ENCODE results near the gene LILRA6.

LILRA6 gene

DNA sequence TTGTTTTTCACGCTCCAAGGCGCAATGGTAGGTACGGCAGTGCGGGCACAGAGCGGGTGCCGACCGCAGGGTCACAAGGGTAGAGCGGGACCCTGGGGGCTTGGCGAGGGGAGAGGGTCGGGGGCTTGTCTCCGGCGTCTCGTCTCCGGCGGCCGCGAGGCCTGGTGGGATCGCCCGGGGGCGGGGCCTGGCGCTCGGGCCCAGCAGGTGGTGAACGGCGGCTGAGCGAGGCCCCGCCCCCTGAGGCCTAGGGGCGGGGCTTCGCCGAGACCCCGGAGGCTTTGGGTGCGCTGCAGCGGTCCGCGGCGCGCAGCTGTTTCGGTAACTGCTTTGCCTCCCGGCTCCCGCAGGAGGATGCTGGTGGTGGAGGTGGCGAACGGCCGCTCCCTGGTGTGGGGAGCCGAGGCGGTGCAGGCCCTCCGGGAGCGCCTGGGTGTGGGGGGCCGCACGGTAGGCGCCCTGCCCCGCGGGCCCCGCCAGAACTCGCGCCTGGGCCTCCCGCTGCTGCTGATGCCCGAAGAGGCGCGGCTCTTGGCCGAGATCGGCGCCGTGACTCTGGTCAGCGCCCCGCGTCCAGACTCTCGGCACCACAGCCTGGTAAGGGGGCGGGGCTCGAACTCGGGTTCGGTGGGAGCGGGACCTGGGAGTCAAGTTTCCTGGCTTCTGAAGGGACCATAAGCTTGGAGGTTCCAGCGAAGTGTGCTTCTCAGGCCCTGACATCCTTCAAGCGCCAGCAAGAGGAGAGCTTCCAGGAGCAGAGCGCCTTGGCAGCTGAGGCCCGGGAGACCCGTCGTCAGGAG is 51.4 kb downstream of the LILRA6 start, which contains the start of gene TSEN34:
TSS of gene TSEN34 (plus strand) at position 298 of the 800 bp plus-strand sequence. CDS start at position 355, 57 bp downstream.
- POLR2A ChIA-PET = interaction anchor here (1.0 to 4.4 kb wide), 4 partner anchors 11 to 54 kb away, joined by 5 to 102 read pairs (median 12); partner anchors contain the start of genes CNOT3 and RPS9
- TF ChIP-seq, protein P1, sequence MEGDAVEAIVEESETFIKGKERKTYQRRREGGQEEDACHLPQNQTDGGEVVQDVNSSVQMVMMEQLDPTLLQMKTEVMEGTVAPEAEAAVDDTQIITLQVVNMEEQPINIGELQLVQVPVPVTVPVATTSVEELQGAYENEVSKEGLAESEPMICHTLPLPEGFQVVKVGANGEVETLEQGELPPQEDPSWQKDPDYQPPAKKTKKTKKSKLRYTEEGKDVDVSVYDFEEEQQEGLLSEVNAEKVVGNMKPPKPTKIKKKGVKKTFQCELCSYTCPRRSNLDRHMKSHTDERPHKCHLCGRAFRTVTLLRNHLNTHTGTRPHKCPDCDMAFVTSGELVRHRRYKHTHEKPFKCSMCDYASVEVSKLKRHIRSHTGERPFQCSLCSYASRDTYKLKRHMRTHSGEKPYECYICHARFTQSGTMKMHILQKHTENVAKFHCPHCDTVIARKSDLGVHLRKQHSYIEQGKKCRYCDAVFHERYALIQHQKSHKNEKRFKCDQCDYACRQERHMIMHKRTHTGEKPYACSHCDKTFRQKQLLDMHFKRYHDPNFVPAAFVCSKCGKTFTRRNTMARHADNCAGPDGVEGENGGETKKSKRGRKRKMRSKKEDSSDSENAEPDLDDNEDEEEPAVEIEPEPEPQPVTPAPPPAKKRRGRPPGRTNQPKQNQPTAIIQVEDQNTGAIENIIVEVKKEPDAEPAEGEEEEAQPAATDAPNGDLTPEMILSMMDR (IDR thresholded peaks at IDR 0.05; ENCODE audit: control extremely low read depth, extremely low read depth, low read depth, missing control alignments) = no peak
- CTCF ChIA-PET = interaction anchor here (0.9 to 5.2 kb wide), 4 partner anchors 14 to 74 kb away, joined by 3 to 27 read pairs (median 12); no protein-coding TSS in a partner anchor
- DNase-seq (ENCODE audit: extremely low spot score) = peak; percentile 84

DNA sequence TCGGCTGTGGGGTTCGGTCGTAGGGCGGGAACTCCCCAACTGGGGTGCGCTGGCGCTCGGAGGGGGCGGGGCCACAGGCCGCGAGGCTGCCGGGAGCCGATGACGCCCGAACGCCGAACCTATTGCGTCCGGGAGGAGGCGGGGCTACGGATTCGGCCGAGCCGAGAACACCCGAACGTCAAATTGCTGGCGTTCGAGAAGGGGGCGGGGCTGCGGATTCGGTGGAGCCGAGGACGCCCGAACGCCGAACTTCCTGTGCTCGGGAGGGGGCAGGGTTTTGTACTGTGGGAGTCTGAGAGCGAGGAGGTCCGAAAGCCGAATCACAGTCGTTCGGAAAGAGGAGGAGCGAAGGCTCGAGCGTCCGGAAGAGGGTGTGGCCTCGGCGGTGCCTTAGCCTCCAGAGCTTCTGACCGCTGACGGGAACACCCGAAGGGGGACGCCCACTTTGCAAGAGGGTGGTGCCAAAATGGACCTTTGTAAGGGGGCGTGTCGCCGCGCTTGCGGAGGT is 52.0 kb downstream of the LILRA6 start:
- POLR2A ChIA-PET = interaction anchor here (1.0 to 4.4 kb wide), 4 partner anchors 11 to 53 kb away, joined by 5 to 102 read pairs (median 12); partner anchors contain the start of genes CNOT3 and RPS9
- CTCF ChIA-PET = interaction anchor here (1.0 to 5.2 kb wide), 3 partner anchors 14 to 75 kb away, joined by 3 to 27 read pairs (median 22); no protein-coding TSS in a partner anchor
- TF ChIP-seq, protein P1 (IDR thresholded peaks at IDR 0.05; ENCODE audit: control extremely low read depth, extremely low read depth, low read depth, missing control alignments) = no peak
- DNase-seq (ENCODE audit: extremely low spot score) = peak; percentile 91

DNA sequence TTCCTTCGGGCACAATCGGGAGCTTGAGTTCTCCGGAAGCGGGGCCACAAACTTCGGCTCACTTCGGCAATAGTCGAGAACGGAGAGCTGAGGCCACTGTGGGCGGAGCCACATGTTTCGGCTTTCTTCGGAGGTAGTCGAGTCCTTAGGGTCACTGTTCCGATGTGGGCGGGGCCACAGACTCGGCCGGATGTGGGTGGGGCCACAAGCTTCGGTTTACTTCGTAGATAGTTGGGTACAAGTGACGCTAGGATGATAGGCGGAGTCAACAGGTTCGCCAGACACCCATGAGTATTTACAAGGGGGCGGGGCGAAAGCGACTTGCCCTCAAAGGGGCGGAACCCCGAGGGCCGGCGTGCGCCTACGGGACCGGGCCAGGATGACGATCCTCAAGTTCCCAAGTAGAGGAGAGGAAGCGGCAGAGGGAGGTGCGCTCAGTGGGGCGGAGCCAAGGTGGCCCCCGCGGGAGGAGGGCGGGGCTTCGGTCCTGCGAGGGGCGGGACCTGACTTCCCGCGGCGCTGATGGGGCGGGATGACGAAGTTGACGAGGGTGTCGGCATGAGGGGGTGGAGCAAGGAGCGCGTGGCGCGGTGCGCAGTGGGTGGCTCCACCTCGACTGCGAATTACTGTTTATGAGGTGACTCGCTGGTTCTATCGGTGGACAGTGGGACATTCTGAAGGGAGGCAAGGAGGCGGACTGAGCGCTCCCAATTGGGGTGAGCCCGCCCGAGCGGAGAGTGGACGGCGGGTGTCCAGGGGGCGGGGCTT is 52.7 kb downstream of the LILRA6 start:
- POLR2A ChIA-PET = interaction anchor here (0.6 to 4.4 kb wide), 13 partner anchors 12 to 1410 kb away, joined by 3 to 102 read pairs (median 5); partner anchors contain the start of genes CNOT3, PRPF31, RPS9 and TFPT
- peak; percentile 96 for DNase-seq (ENCODE audit: extremely low spot score)
- CTCF ChIA-PET = interaction anchor here (0.8 to 5.2 kb wide), 12 partner anchors 9 to 76 kb away, joined by 3 to 27 read pairs (median 6); partner anchors contain the start of gene TMC4
- TF ChIP-seq, protein P1 (IDR thresholded peaks at IDR 0.05; ENCODE audit: control extremely low read depth, extremely low read depth, low read depth, missing control alignments) = no peak

GRCh38 chr19:54189145-54189734 is 53.4 kb downstream of the LILRA6 start, which contains the start of gene MBOAT7:
Gene MBOAT7, minus strand, starts transcription at chr19:54189580. Its CDS starts 1,072 bp downstream, at chr19:54188508.
- POLR2A ChIA-PET = interaction anchor here (0.6 to 4.4 kb wide), 10 partner anchors 12 to 1411 kb away, joined by 3 to 102 read pairs (median 4); partner anchors contain the start of genes CNOT3, PRPF31, RPS9 and TFPT
- DNase-seq (ENCODE audit: extremely low spot score) = peak; percentile 81
- TF ChIP-seq, protein P1 (IDR thresholded peaks at IDR 0.05; ENCODE audit: control extremely low read depth, extremely low read depth, low read depth, missing control alignments) = peak; percentile 53
- CTCF ChIA-PET = interaction anchor here (0.8 to 5.2 kb wide), 13 partner anchors 9 to 77 kb away, joined by 3 to 27 read pairs (median 5); partner anchors contain the start of genes LENG1 and TMC4

DNA sequence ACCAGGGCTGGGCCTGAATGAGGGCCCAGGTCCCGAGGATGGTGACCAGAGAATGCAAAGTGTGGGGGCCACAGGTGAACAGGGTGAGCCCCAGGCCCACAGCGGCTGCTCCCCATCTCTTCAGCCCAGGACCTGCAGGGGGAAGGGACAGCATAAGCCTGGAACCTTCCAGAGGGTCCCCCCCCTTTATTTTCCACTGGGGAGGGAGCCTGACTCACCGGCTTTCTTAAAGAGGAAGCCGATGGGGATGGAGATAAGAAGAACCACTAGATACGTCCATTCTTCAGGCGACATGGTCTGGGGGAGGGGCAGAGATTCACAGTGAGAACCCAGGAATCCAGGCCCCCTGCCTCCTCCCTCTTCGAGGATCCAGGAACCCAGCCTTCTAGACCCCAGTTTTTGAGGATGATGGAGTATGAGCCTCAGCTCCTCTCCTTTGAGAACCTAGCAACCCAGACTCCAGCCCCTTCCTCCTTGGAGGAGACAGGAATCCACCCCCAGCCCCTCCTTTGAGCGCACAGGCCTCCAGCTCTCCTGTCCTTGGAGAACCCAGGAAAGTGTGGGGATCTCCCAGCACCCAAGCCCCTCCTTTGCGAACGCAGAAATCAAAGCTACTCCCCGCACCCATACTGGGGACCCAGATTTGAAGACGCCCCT is 54.2 kb downstream of the LILRA6 start:
- ChIA-PET POLR2A (interaction anchor here (1.8 to 4.4 kb wide), 3 partner anchors 13 to 51 kb away, joined by 5 to 102 read pairs (median 18); partner anchors contain the start of genes CNOT3 and RPS9), CTCF (interaction anchor here (1.2 to 5.2 kb wide), 12 partner anchors 10 to 44 kb away, joined by 3 to 27 read pairs (median 5); partner anchors contain the start of genes LENG1 and TMC4)
- TF ChIP-seq, protein P1 (IDR thresholded peaks at IDR 0.05; ENCODE audit: control extremely low read depth, extremely low read depth, low read depth, missing control alignments) = no peak
- no peak for DNase-seq (ENCODE audit: extremely low spot score)
